HCT116 (cell line): Measurements from ENCODE around the gene SGSM2. TPM values are rescaled to one million over a fixed set of nuclear protein-coding genes. Genes with fewer than 3 reads are reported as not detected.

Experiments
- ATAC-seq: fragments of 200-7000 bp; cut with Tn5 transposase; 2 replicates; pipeline ENCODE4 v1.9.1; 2020; ENCODE audit warnings: mild to moderate bottlenecking, moderate library complexity
- BruUV-seq: library from RNA; stranded (reverse); fragments of 400-500 nt; replicated peaks from 2 replicates; lab custom pipeline; 2021; lab: Mats Ljungman, UMichigan
- CTCF ChIA-PET: fragments of 300-600 bp; sonication (Branson Sonifier 250); formaldehyde crosslinking; loops from one replicate; lab custom pipeline; 2021; ENCODE audit warnings: antibody characterized with exemption; lab: Charles Lee
- POLR2A ChIA-PET: fragments of 300-600, 350-600 bp; sonication (Branson Sonifier 250); formaldehyde crosslinking; loops from one replicate; lab custom pipeline; 2021; ENCODE audit warnings: antibody characterized with exemption; lab: Charles Lee
- RAD21 ChIA-PET, 2 experiments: fragments of 300-600 bp; sonication (Branson Sonifier 250); formaldehyde crosslinking; loops; one replicate each; lab custom pipeline; 2023; ENCODE audit warnings: low total read pairs in 2 of 2; ENCODE audit not compliant: uncharacterized antibody in 2 of 2, unreplicated experiment in 2 of 2, low non-redundant PET in 1 of 2; lab: Charles Lee
- DNase-seq: peaks from one replicate; pipeline ENCODE4 v3.0.0-alpha.2; 2010; ENCODE audit warnings: low read depth, low spot score
- H2AFZ ChIP-seq: fragments of 200-600 bp; shearing (Covaris generic), sonication (generic); 2 replicates; pipeline ENCODE4 v1.6.1; 2017; ENCODE audit warnings: low read depth, mixed run types, mixed read lengths, antibody characterized with exemption, low read length; ENCODE audit not compliant: poor library complexity, severe bottlenecking
- H3K27ac ChIP-seq: 2 replicates; pipeline ENCODE4 v1.5.1; 2012; ENCODE audit warnings: low read depth, low read length
- H3K27me3 ChIP-seq: fragments of 200-600 bp; sonication (generic); 2 replicates; pipeline ENCODE4 v1.6.1; 2016; ENCODE audit warnings: mixed run types, low read length, mixed read lengths; ENCODE audit not compliant: insufficient read depth
- H3K36me3 ChIP-seq, 2 experiments: fragments of 200-500 bp in 1 of 2; fragments of 200-600 bp in 1 of 2; sonication (Bioruptor generic) in 1 of 2; sonication (generic) in 1 of 2; 2 replicates each; pipeline versions ENCODE4 v1.5.1 to v1.6.1; 2014 to 2016; ENCODE audit warnings: low read length in 2 of 2, inconsistent platforms in 1 of 2, mixed read lengths in 1 of 2, mixed run types in 1 of 2; ENCODE audit not compliant: insufficient read depth in 2 of 2, control insufficient read depth in 1 of 2
- H3K4me1 ChIP-seq, 2 experiments: fragments of 200-600 bp in 1 of 2; sonication (generic) in 1 of 2; 2 replicates each; pipeline versions ENCODE4 v1.5.1 to v1.6.1; 2012 to 2017; ENCODE audit warnings: low read length in 2 of 2, inconsistent platforms in 1 of 2, mild to moderate bottlenecking in 1 of 2, mixed read lengths in 1 of 2, mixed run types in 1 of 2, moderate library complexity in 1 of 2; ENCODE audit not compliant: insufficient read depth in 2 of 2, control insufficient read depth in 1 of 2
- H3K4me2 ChIP-seq: fragments of 200-600 bp; sonication (generic); 2 replicates; pipeline ENCODE4 v1.6.1; 2017; ENCODE audit warnings: mixed run types, low read length, mixed read lengths
- H3K4me3 ChIP-seq, 2 experiments: fragments of 200-600 bp in 1 of 2; sonication (generic) in 1 of 2; replicated peaks in 1 of 2; 2 replicates each; pipeline ENCODE4 v1.5.1; 2011 to 2016; ENCODE audit warnings: low read length in 2 of 2, control low read depth in 1 of 2, low read depth in 1 of 2, mild to moderate bottlenecking in 1 of 2, mixed read lengths in 1 of 2, mixed run types in 1 of 2
- H3K79me2 ChIP-seq: fragments of 200-600 bp; sonication (generic); 2 replicates; pipeline ENCODE4 v1.6.1; 2017; ENCODE audit warnings: mild to moderate bottlenecking, mixed run types, low read length, moderate library complexity, mixed read lengths; ENCODE audit not compliant: insufficient read depth
- H3K9ac ChIP-seq: fragments of 200-600 bp; sonication (generic); 2 replicates; pipeline ENCODE4 v1.6.1; 2016; ENCODE audit warnings: low read length, mixed read lengths
- H3K9me2 ChIP-seq: fragments of 200-600 bp; sonication (generic), shearing (Covaris generic); 2 replicates; pipeline ENCODE4 v1.6.1; 2017; ENCODE audit warnings: mixed run types, mild to moderate bottlenecking, moderate library complexity; ENCODE audit not compliant: insufficient read depth
- H3K9me3 ChIP-seq, 2 experiments: fragments of 200-500 bp in 1 of 2; fragments of 200-600 bp in 1 of 2; sonication (Bioruptor generic) in 1 of 2; sonication (generic) in 1 of 2; 2 replicates each; pipeline ENCODE4 v1.6.1; 2014 to 2017; ENCODE audit warnings: low read length in 2 of 2, mixed read lengths in 2 of 2, inconsistent platforms in 1 of 2, low read depth in 1 of 2, mild to moderate bottlenecking in 1 of 2, mixed run types in 1 of 2, moderate library complexity in 1 of 2; ENCODE audit not compliant: control insufficient read depth in 1 of 2, insufficient read depth in 1 of 2
- H4K20me1 ChIP-seq: fragments of 200-600 bp; sonication (generic), shearing (Covaris generic); 2 replicates; pipeline ENCODE4 v1.6.1; 2017; ENCODE audit warnings: mixed run types, mild to moderate bottlenecking, moderate library complexity; ENCODE audit not compliant: insufficient read depth
- ATF3 ChIP-seq: IDR thresholded peaks from 2 replicates; pipeline ENCODE4 v1.6.1; 2012
- CTCF ChIP-seq, 3 experiments: fragments of 200-600 bp in 1 of 3; sonication (generic) in 1 of 3; IDR thresholded peaks in 2 of 3; conservative IDR thresholded peaks in 1 of 3; 2 replicates each; pipeline ENCODE4 v1.5.1; 2012 to 2017; ENCODE audit warnings: low read depth in 2 of 3, low read length in 2 of 3, antibody characterized with exemption in 1 of 3, borderline replicate concordance in 1 of 3, control low read depth in 1 of 3, mild to moderate bottlenecking in 1 of 3, mixed read lengths in 1 of 3, mixed run types in 1 of 3, moderate library complexity in 1 of 3; ENCODE audit not compliant: insufficient read depth in 1 of 3
- EGR1 ChIP-seq: IDR thresholded peaks from 2 replicates; pipeline ENCODE4 v1.6.1; 2012; ENCODE audit warnings: low read depth
- ELF1 ChIP-seq: IDR thresholded peaks from 2 replicates; pipeline ENCODE4 v1.6.1; 2012; ENCODE audit warnings: low read depth, borderline replicate concordance
- EZH2phosphoT487 ChIP-seq: fragments of 200-600 bp; IDR thresholded peaks from 2 replicates; pipeline ENCODE4 v1.6.1; 2018; ENCODE audit warnings: antibody characterized with exemption, borderline replicate concordance
- JUND ChIP-seq: IDR thresholded peaks from 2 replicates; pipeline ENCODE4 v1.6.1; 2012
- MAX ChIP-seq: IDR thresholded peaks from 2 replicates; pipeline ENCODE4 v1.6.1; 2012
- POLR2A ChIP-seq: IDR thresholded peaks from 2 replicates; pipeline ENCODE4 v1.7.0; 2011; ENCODE audit warnings: borderline replicate concordance; ENCODE audit not compliant: insufficient read depth, insufficient read length; ENCODE audit errors: extremely low read depth
- POLR2AphosphoS5 ChIP-seq: IDR thresholded peaks from 2 replicates; pipeline ENCODE4 v1.6.1; 2011; ENCODE audit warnings: mild to moderate bottlenecking, low read depth, low read length, moderate library complexity
- RAD21 ChIP-seq: IDR thresholded peaks from 2 replicates; pipeline ENCODE4 v1.6.1; 2012; ENCODE audit warnings: low read depth, mild to moderate bottlenecking
- REST ChIP-seq: IDR thresholded peaks from 2 replicates; pipeline ENCODE4 v1.6.1; 2012; ENCODE audit warnings: low read depth
- SIN3A ChIP-seq: IDR thresholded peaks from 2 replicates; pipeline ENCODE4 v1.6.1; 2012; ENCODE audit warnings: low read depth
- SP1 ChIP-seq: IDR thresholded peaks from 2 replicates; pipeline ENCODE4 v1.6.1; 2012; ENCODE audit warnings: low read depth
- TCF7L2 ChIP-seq: IDR thresholded peaks from 2 replicates; pipeline ENCODE4 v1.7.0; 2011; ENCODE audit warnings: borderline replicate concordance, inconsistent platforms; ENCODE audit not compliant: insufficient read depth, insufficient read length; ENCODE audit errors: extremely low read depth
- intact Hi-C: fragments of 100-400 bp; cut with micrococcal nuclease; formaldehyde crosslinking; loops from 2 replicates; pipeline ENCODE4 v1.10.0; 2022
- total RNA-seq: library from RNA; stranded (reverse); gene quantifications from one replicate; pipeline ENCODE4 v1.2.1, GENCODE V29; 2021; ENCODE audit not compliant: unreplicated experiment

SGSM2 gene
- total RNA-seq, 1 experiment from 2014 or later: 68.1 TPM

- Histone ChIP-seq H3K4me2 (no peak overlapping the region), H3K27me3 (no peaks in the 10 kb centered on the region), H3K36me3 (peaks cover 3 to 4% of the 10 kb centered on the region in 2 experiments; a peak in 2 of 4 replicates), H3K79me2 (no peaks in the 10 kb centered on the region), H3K9ac (no peak overlapping the region), H3K9me3 (no peaks in the 10 kb centered on the region), H3K9me2 (no peaks in the 10 kb centered on the region), H4K20me1 (no peaks in the 10 kb centered on the region), H3K27ac (no peak overlapping the region), H3K4me3 (no peak overlapping the region), H3K4me1 (no peaks in the 10 kb centered on the region), H2AFZ (no peak overlapping the region)
- RAD21 ChIA-PET: no interaction called here
- intact Hi-C loops: no loop called here
- DNase-seq (no peak), ATAC-seq (no peak)
- BruUV-seq: no TSS peak
- CTCF ChIA-PET: no interaction called here
- POLR2A ChIA-PET: no interaction called here
- TF ChIP-seq CTCF (IDR thresholded peaks at IDR 0.05 in 2 of 3, conservative IDR thresholded peaks at IDR 0.05 in 1 of 3; ENCODE audit: borderline replicate concordance in 1 of 3, insufficient read depth in 1 of 3, low read depth in 2 of 3, low read length in 2 of 3): peak in 2 of 3 experiments; percentile 13 to 22; a peak in 1 of 6 replicates
- TF ChIP-seq TCF7L2: no peak
Observed at GRCh38 chr17:2366747-2367494, 29.6 kb downstream of the SGSM2 start.

- CTCF ChIA-PET: interaction anchor here (3.6 kb wide), 1 partner anchor 48 kb away, joined by 12 read pairs; no protein-coding TSS in a partner anchor
- TF ChIP-seq ATF3 (no peak), POLR2AphosphoS5 (no peak), REST (no peak), RAD21 (no peak), ELF1 (no peak), EGR1 (no peak), POLR2A (no peak), JUND (no peak), MAX (no peak), SP1 (no peak), SIN3A (no peak), EZH2phosphoT487 (no peak)
Observed at GRCh38 chr17:2368359-2368758, 31.1 kb downstream of the SGSM2 start.

More at GRCh38 chr17:2368359-2368758, 31.1 kb downstream of the SGSM2 start:
- no TSS peak for BruUV-seq
- Histone ChIP-seq H3K27ac (no peak overlapping the region), H3K9ac (no peak overlapping the region), H3K4me2 (no peak overlapping the region), H3K9me3 (no peaks in the 10 kb centered on the region), H3K27me3 (no peaks in the 10 kb centered on the region), H3K9me2 (no peaks in the 10 kb centered on the region), H3K36me3 (no peaks in the 10 kb centered on the region; a peak in 2 of 4 replicates), H4K20me1 (no peaks in the 10 kb centered on the region), H2AFZ (no peak overlapping the region), H3K4me3 (no peak overlapping the region), H3K79me2 (no peaks in the 10 kb centered on the region), H3K4me1 (no peaks in the 10 kb centered on the region)
- DNase-seq: no peak
- ATAC-seq: no peak
- intact Hi-C loops: no loop called here
- ChIA-PET POLR2A (no interaction called here), RAD21 (no interaction called here)
